Right lobe of liver (tissue), 6 donors: ENCODE measurements around the gene ZNF649. TPM values are rescaled to one million over a fixed set of nuclear protein-coding genes. Genes with fewer than 3 reads are reported as not detected.
A peak's percentile ranks its signal among the peaks of the same experiment; 100 is the strongest.

Experiments
- ATAC-seq, 4 donors: fragments of 200-7000 bp; cut with Tn5 transposase; one replicate each; pipeline ENCODE4 v1.9.1; 2020; ENCODE audit warnings: mild to moderate bottlenecking in 4 of 4, moderate library complexity in 4 of 4
- DNase-seq, 3 donors: peaks; one replicate each; pipeline ENCODE4 v3.0.0-alpha.2; 2020
- H3K27ac ChIP-seq, 3 donors: fragments of 200-600 bp; one replicate each; pipeline ENCODE4 v1.8.0; 2022
- H3K27me3 ChIP-seq, 2 donors: fragments of 200-600 bp; one replicate each; pipeline ENCODE4 v1.8.0; 2022
- H3K36me3 ChIP-seq, 4 donors: fragments of 200-600 bp; sonication (generic) in 1 of 4; one replicate each; pipeline versions ENCODE4 v1.5.1 to v1.8.0; 2017 to 2022; ENCODE audit warnings: control low read depth in 1 of 4
- H3K4me1 ChIP-seq, 4 donors: fragments of 200-600 bp; sonication (generic) in 1 of 4; one replicate each; pipeline versions ENCODE4 v1.5.1 to v1.8.0; 2017 to 2022; ENCODE audit warnings: control low read depth in 1 of 4
- H3K4me3 ChIP-seq, 3 donors: fragments of 200-600 bp; one replicate each; pipeline ENCODE4 v1.8.0; 2022
- H3K9me3 ChIP-seq, 4 donors: fragments of 200-600 bp; sonication (generic) in 1 of 4; one replicate each; pipeline versions ENCODE4 v1.5.1 to v1.8.0; 2017 to 2022; ENCODE audit warnings: control low read depth in 1 of 4
- POLR2A ChIP-seq: fragments of 450-650 bp; IDR thresholded peaks from one replicate; pipeline ENCODE4 v1.6.1; 2017; ENCODE audit warnings: antibody characterized with exemption, mild to moderate bottlenecking
- WGBS: methylation state at CpG from one replicate; pipeline ENCODE4 v1.1.6; 2018; ENCODE audit warnings: low coverage, low lambda C conversion rate; ENCODE audit not compliant: insufficient coverage; ENCODE audit errors: missing lambda C conversion rate; 5-methylcytosine and 5-hydroxymethylcytosine counted together
- intact Hi-C, 2 donors: fragments of 100-400 bp; cut with DNase I; formaldehyde crosslinking; loops; one replicate each; pipeline versions ENCODE4 v1.11.2 to v1.14.1; 2022
- total RNA-seq, 6 experiments: library from RNA; depleted of rRNA in 2 of 6; stranded (reverse); fragments of >200 nt in 2 of 6; fragmentation: NEBNext Ultra II Directional in 3 of 6; extraction: Animal tissue kit (Norgen Biotek cat#: 25700) in 3 of 6; gene quantifications; one replicate each; pipeline versions ENCODE4 v1.1.0 to v1.2.4, GENCODE V29; 2016 to 2023
- TF ChIP-seq, protein P1 (sequence below), 4 donors: fragments of 200-600 bp in 3 of 4; fragments of 450-650 bp in 1 of 4; IDR thresholded peaks; one replicate each; pipeline versions ENCODE4 v1.5.1 to v1.8.0; 2016 to 2022; ENCODE audit warnings: antibody characterized with exemption in 4 of 4, mild to moderate bottlenecking in 2 of 4
- donor health status: DM: no; HTN: yes; CAD: no.
- donor health status: DM: no; HTN: no; CAD: no.
- donor health status: DM: no; HTN: no; CAD: no.
- donor health status: DM: no; HTN: yes; CAD: no.
- donor health status: DM: no; HTN: yes; CAD: no.

ZNF649 gene
- total RNA-seq, 6 experiments from 2014 or later = 2.0 to 5.4 (median 2.4) TPM

DNA sequence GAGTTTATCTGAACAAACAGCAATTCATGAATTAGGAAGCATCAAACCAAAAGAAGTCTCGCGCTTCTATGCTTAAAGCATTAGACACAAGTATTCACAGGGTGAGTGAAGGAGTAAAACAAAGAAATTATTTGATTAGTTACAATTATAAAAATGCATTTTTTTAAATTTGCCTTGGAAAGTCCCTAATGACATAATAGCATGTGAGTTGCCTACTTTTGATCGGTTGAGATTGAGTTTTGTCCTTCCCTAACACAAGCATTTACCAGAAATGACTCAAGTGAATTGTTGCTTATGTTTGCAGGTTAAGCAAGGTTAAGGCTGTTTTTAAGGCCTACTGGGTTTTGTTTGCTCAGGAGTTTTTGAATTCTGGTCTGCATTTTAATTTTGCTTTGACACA is 389 bp upstream of the ZNF649 start:
- Histone ChIP-seq H3K36me3 (peaks cover 0 to 4% (median 0%) of the 10 kb centered on the region in 4 donors), H3K27me3 (no peaks in the 10 kb centered on the region), H3K4me3 (peak overlapping the region in 2 of 3 donors; percentile 86 to 90), H3K4me1 (peaks cover 0 to 7% (median 0%) of the 10 kb centered on the region in 4 donors), H3K9me3 (peaks cover 0 to 5% (median 0%) of the 10 kb centered on the region in 4 donors), H3K27ac (no peak overlapping the region)
- intact Hi-C loops = no loop called here
- 29% methylated on average over 3 of the region's 3 CpGs for WGBS
- TF ChIP-seq, protein P1, sequence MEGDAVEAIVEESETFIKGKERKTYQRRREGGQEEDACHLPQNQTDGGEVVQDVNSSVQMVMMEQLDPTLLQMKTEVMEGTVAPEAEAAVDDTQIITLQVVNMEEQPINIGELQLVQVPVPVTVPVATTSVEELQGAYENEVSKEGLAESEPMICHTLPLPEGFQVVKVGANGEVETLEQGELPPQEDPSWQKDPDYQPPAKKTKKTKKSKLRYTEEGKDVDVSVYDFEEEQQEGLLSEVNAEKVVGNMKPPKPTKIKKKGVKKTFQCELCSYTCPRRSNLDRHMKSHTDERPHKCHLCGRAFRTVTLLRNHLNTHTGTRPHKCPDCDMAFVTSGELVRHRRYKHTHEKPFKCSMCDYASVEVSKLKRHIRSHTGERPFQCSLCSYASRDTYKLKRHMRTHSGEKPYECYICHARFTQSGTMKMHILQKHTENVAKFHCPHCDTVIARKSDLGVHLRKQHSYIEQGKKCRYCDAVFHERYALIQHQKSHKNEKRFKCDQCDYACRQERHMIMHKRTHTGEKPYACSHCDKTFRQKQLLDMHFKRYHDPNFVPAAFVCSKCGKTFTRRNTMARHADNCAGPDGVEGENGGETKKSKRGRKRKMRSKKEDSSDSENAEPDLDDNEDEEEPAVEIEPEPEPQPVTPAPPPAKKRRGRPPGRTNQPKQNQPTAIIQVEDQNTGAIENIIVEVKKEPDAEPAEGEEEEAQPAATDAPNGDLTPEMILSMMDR (IDR thresholded peaks at IDR 0.05) = no peak
- ATAC-seq (no peak), DNase-seq (no peak)

DNA sequence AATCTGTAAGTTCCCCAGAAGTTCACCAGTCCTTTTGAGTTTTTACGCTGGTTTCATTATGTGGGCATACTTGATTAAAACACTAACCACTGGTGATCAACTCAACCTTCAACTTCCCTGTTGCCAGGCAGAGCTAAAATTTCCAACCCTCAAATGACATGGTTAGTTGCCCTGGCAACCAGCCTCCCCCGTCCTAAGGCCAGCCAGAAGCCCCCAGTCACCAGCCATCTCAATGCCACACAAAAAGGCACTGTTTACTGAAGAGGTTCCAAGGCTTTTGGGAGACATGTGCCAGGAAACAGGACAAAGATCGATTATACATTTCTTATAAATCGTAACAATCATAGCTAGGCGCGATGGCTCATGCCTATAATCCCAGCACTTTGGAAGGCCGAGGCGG is 1.6 kb downstream of the ZNF649 start:
- WGBS = 46% methylated on average over 5 of the region's 8 CpGs
- H3K9me3 ChIP-seq = peaks cover 0 to 5% (median 1%) of the 10 kb centered on the region in 4 donors

DNA sequence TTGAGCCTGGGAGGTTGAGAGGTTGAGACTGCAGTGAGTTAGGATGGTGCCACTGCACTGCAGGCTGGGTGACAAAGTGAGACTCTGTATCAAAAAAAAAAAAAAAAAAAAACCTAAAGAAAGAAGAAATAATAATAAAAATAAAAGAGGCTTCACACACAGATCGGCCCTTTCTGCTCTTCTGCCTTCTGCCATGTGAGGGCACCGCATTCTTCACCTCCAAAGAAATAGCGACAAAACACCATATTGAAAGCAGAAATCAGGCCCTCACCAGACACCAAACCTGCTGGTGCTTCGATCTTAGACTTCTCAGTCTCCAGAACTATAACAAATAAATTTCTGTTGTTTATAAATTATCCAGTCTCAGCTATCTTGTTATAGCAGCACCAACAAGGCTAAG is 3.0 kb downstream of the ZNF649 start:
- Histone ChIP-seq H3K27ac (no peak overlapping the region), H3K27me3 (no peaks in the 10 kb centered on the region), H3K4me1 (peaks cover 0 to 7% (median 0%) of the 10 kb centered on the region in 4 donors), H3K36me3 (peaks cover 0 to 21% (median 7%) of the 10 kb centered on the region in 4 donors), H3K9me3 (peaks cover 0 to 5% (median 1%) of the 10 kb centered on the region in 4 donors), H3K4me3 (no peak overlapping the region)
- TF ChIP-seq POLR2A = no peak
- TF ChIP-seq, protein P1 (IDR thresholded peaks at IDR 0.05) = no peak
- 94% methylated on average over 4 of the region's 4 CpGs for WGBS
- intact Hi-C loops = no loop called here
- DNase-seq (no peak), ATAC-seq (no peak)

More for the DNA sequence above, 1.6 kb downstream of the ZNF649 start:
- Histone ChIP-seq H3K27me3 (no peaks in the 10 kb centered on the region), H3K4me1 (peaks cover 0 to 7% (median 0%) of the 10 kb centered on the region in 4 donors), H3K36me3 (peaks cover 0 to 16% (median 7%) of the 10 kb centered on the region in 4 donors), H3K27ac (no peak overlapping the region), H3K4me3 (peak overlapping the region in 1 of 3 donors; percentile 86)
- DNase-seq = no peak
- intact Hi-C loops = no loop called here
- ATAC-seq = no peak
- TF ChIP-seq POLR2A = no peak
- TF ChIP-seq, protein P1 (IDR thresholded peaks at IDR 0.05) = no peak

DNA sequence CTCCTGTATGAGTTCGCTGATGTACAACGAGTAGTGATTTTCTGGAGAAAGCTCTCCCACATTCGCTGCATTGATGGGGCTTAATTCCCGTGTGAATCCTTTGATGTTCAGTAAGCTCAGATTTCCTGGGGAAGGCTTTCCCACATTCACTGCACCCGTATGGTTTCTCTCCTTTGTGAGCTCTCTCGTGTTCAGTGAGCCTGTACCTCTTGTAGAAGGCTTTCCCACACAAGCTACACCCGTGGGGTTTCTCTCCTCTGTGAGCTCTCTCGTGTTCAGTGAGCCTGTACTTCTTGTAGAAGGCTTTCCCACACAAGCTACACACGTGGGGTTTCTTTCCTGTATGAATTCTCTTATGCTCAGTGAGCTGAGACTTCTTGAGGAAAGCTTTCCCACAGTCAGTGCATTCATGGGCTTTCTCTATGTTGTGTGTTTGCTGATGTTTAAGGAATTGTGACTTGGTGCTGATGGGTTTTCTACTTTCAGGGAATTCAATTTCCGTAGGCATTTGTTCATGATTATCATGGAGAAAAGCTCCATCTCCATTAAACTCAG is 13.5 kb downstream of the ZNF649 start:
- no peak for ATAC-seq
- 98% methylated on average over 8 of the region's 10 CpGs for WGBS
- Histone ChIP-seq H3K4me3 (no peak overlapping the region), H3K36me3 (peaks cover 0 to 51% (median 35%) of the 10 kb centered on the region in 4 donors), H3K27ac (no peak overlapping the region), H3K27me3 (no peaks in the 10 kb centered on the region), H3K9me3 (peaks cover 0 to 49% (median 26%) of the 10 kb centered on the region in 4 donors), H3K4me1 (no peaks in the 10 kb centered on the region)
- TF ChIP-seq, protein P1 (IDR thresholded peaks at IDR 0.05) = no peak
- no peak for TF ChIP-seq POLR2A
- no peak for DNase-seq
- intact Hi-C loops = no loop called here
